ENCODE measurements around the gene TRIM45. TPM values are rescaled to one million over a fixed set of nuclear protein-coding genes. Genes with fewer than 3 reads are reported as not detected.
"Not testable (repeated sequence)": the region's sequence is repeated elsewhere in the genome, so short reads cannot be mapped to it uniquely, and the experiment has no call there.

The TRIM45 gene, protein sequence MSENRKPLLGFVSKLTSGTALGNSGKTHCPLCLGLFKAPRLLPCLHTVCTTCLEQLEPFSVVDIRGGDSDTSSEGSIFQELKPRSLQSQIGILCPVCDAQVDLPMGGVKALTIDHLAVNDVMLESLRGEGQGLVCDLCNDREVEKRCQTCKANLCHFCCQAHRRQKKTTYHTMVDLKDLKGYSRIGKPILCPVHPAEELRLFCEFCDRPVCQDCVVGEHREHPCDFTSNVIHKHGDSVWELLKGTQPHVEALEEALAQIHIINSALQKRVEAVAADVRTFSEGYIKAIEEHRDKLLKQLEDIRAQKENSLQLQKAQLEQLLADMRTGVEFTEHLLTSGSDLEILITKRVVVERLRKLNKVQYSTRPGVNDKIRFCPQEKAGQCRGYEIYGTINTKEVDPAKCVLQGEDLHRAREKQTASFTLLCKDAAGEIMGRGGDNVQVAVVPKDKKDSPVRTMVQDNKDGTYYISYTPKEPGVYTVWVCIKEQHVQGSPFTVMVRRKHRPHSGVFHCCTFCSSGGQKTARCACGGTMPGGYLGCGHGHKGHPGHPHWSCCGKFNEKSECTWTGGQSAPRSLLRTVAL
- not detected in 2 replicates for total RNA-seq (2014; rRNA removed; shearing (Covaris generic); ENCODE audit: low replicate concordance)

GRCh38 chr1:117121589-117122329, at the start of gene TRIM45:
Gene TRIM45 (minus strand): TSS chr1:117121749. CDS start chr1:117121201, 548 bp downstream.
- H3K27ac ChIP-seq (ENCODE audit: low read length) = no peak within 1 kb of the TSS
- H3K9me2 ChIP-seq (replicated peaks; ENCODE audit: insufficient read depth, low read length) = no peaks in the 10 kb centered on the region
- H4K20me1 ChIP-seq (ENCODE audit: insufficient read depth, low read depth, low read length) = no peaks in the 10 kb centered on the region
- no peaks in the 10 kb centered on the region for H3K4me1 ChIP-seq (ENCODE audit: low read length)
- H3K4me3 ChIP-seq (ENCODE audit: low read length) = peak within 1 kb of the TSS; percentile 15; the same call in 1 of the 2 replicates
- no peaks in the 10 kb centered on the region for H3K27me3 ChIP-seq (ENCODE audit: low read length)
- H3K4me2 ChIP-seq (ENCODE audit: low read depth, low read length, poor library complexity, severe bottlenecking) = peak within 1 kb of the TSS; percentile 35
- no peak for DNase-seq
- H3K79me2 ChIP-seq (ENCODE audit: low read length) = no peaks in the 10 kb centered on the region
- no peaks in the 10 kb centered on the region for H3K36me3 ChIP-seq (ENCODE audit: insufficient read depth, low read length)
- no peak within 1 kb of the TSS for H2AFZ ChIP-seq (ENCODE audit: low read length)
- no peak within 1 kb of the TSS for H3K9ac ChIP-seq (ENCODE audit: low read length)
- no peaks in the 10 kb centered on the region for H3K9me3 ChIP-seq (ENCODE audit: low read length)

- no peaks in the 10 kb centered on the region for H3K9me2 ChIP-seq (replicated peaks; ENCODE audit: insufficient read depth, low read length)
- no peaks in the 10 kb centered on the region for H3K9me3 ChIP-seq (ENCODE audit: low read length)
- no peak for DNase-seq
- no peak overlapping the region for H3K4me3 ChIP-seq (ENCODE audit: low read length)
- H3K79me2 ChIP-seq (ENCODE audit: low read length) = no peaks in the 10 kb centered on the region
- no peak overlapping the region for H3K4me2 ChIP-seq (ENCODE audit: low read depth, low read length, poor library complexity, severe bottlenecking)
- H3K27me3 ChIP-seq (ENCODE audit: low read length) = no peaks in the 10 kb centered on the region
- no peak overlapping the region for H3K27ac ChIP-seq (ENCODE audit: low read length)
- no peak overlapping the region for H3K9ac ChIP-seq (ENCODE audit: low read length)
- H3K36me3 ChIP-seq (ENCODE audit: insufficient read depth, low read length) = no peaks in the 10 kb centered on the region
- no peaks in the 10 kb centered on the region for H4K20me1 ChIP-seq (ENCODE audit: insufficient read depth, low read depth, low read length)
- no peak overlapping the region for H2AFZ ChIP-seq (ENCODE audit: low read length)
- no peaks in the 10 kb centered on the region for H3K4me1 ChIP-seq (ENCODE audit: low read length)
These were observed 48.5 kb upstream of the TRIM45 start for GRCh38 chr1:117169871-117170596.

DNA sequence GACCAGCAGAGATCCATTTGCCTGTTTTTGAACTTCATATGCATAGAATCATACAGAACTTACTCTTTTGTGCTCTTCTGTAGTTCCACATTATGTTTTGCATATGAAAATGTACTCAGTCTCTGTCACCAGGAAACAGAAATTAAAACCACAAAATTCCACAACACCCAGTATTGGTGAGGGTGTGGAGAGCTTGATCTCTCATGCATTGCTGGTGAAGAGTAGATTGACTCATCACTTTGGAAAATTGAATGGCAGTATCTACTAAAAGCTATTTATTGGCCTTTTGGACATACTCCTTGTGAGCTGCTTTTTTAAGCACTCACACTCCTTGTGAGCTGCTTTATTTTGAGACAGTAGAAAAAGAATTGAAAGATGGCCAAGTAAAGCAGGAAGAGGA, 45.9 kb upstream of the TRIM45 start:
- Histone ChIP-seq H2AFZ (ENCODE audit: low read length) (no peak overlapping the region), H3K4me1 (ENCODE audit: low read length) (no peaks in the 10 kb centered on the region), H3K27ac (ENCODE audit: low read length) (no peak overlapping the region), H3K9ac (ENCODE audit: low read length) (no peak overlapping the region), H3K4me2 (ENCODE audit: low read depth, low read length, poor library complexity, severe bottlenecking) (no peak overlapping the region), H3K4me3 (ENCODE audit: low read length) (no peak overlapping the region), H3K9me2 (replicated peaks; ENCODE audit: insufficient read depth, low read length) (no peaks in the 10 kb centered on the region), H3K27me3 (ENCODE audit: low read length) (no peaks in the 10 kb centered on the region), H3K9me3 (ENCODE audit: low read length) (no peaks in the 10 kb centered on the region), H3K36me3 (ENCODE audit: insufficient read depth, low read length) (no peaks in the 10 kb centered on the region), H4K20me1 (ENCODE audit: insufficient read depth, low read depth, low read length) (no peaks in the 10 kb centered on the region), H3K79me2 (ENCODE audit: low read length) (no peaks in the 10 kb centered on the region)
- DNase-seq = no peak

DNA sequence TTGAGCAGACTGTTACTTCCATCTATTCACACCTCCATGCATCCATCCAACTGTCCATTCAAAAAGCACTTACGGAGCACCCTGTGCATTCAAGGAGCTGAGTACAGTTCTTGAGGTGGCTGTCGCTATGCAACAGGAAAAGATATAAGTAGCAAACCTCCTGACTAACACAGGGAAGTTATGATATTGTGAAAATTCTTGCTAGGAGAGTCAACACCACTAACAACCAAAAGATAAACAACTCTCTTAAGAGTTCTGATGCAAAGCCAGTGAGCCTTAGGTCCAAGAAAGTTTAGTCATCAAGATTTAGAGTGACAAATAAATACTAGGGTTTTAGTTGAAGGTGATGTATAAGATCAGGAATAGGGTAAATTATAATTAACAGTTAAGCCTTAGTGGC, 44.5 kb upstream of the TRIM45 start:
- no peaks in the 10 kb centered on the region for H3K9me3 ChIP-seq (ENCODE audit: low read length)
- no peak for DNase-seq
- H2AFZ ChIP-seq (ENCODE audit: low read length) = no peak overlapping the region
- H4K20me1 ChIP-seq (ENCODE audit: insufficient read depth, low read depth, low read length) = no peaks in the 10 kb centered on the region
- H3K9me2 ChIP-seq (replicated peaks; ENCODE audit: insufficient read depth, low read length) = no peaks in the 10 kb centered on the region
- no peak overlapping the region for H3K27ac ChIP-seq (ENCODE audit: low read length)
- no peaks in the 10 kb centered on the region for H3K36me3 ChIP-seq (ENCODE audit: insufficient read depth, low read length)
- no peak overlapping the region for H3K4me3 ChIP-seq (ENCODE audit: low read length)
- H3K27me3 ChIP-seq (ENCODE audit: low read length) = no peaks in the 10 kb centered on the region
- no peaks in the 10 kb centered on the region for H3K79me2 ChIP-seq (ENCODE audit: low read length)
- H3K9ac ChIP-seq (ENCODE audit: low read length) = no peak overlapping the region
- no peaks in the 10 kb centered on the region for H3K4me1 ChIP-seq (ENCODE audit: low read length)
- no peak overlapping the region for H3K4me2 ChIP-seq (ENCODE audit: low read depth, low read length, poor library complexity, severe bottlenecking)

DNA sequence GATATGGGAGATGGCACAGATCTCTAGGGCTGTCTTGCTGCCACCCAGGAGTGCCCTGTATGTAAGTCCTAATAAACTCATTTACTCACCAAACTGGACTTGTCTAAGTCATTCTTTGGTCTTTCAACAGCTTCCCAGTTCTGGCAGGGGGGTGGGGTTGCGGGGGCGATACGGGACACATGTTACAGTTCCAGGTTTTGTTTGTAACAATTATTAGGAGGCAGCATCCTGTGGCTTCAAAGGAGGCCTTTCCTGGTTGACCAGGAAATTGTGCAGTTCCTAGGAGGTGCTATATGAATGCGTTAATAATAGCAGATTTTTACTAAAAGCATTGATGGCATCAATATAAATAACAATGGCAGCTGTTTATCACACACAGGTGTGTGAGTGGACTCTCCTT, 42.7 kb upstream of the TRIM45 start:
- no peaks in the 10 kb centered on the region for H3K27me3 ChIP-seq (ENCODE audit: low read length)
- H3K79me2 ChIP-seq (ENCODE audit: low read length) = no peaks in the 10 kb centered on the region
- H3K4me1 ChIP-seq (ENCODE audit: low read length) = no peaks in the 10 kb centered on the region
- no peaks in the 10 kb centered on the region for H3K9me3 ChIP-seq (ENCODE audit: low read length)
- no peak overlapping the region for H3K27ac ChIP-seq (ENCODE audit: low read length)
- H3K4me3 ChIP-seq (ENCODE audit: low read length) = no peak overlapping the region
- no peak overlapping the region for H3K9ac ChIP-seq (ENCODE audit: low read length)
- no peaks in the 10 kb centered on the region for H3K36me3 ChIP-seq (ENCODE audit: insufficient read depth, low read length)
- no peak for DNase-seq
- H2AFZ ChIP-seq (ENCODE audit: low read length) = no peak overlapping the region
- no peaks in the 10 kb centered on the region for H3K9me2 ChIP-seq (replicated peaks; ENCODE audit: insufficient read depth, low read length)
- H4K20me1 ChIP-seq (ENCODE audit: insufficient read depth, low read depth, low read length) = no peaks in the 10 kb centered on the region
- H3K4me2 ChIP-seq (ENCODE audit: low read depth, low read length, poor library complexity, severe bottlenecking) = no peak overlapping the region

GRCh38 chr1:117162816-117163215, 41.3 kb upstream of the TRIM45 start:
- no peak for DNase-seq
- H3K4me3 ChIP-seq (ENCODE audit: low read length) = no peak overlapping the region
- H3K9me2 ChIP-seq (replicated peaks; ENCODE audit: insufficient read depth, low read length) = no peaks in the 10 kb centered on the region
- H3K9ac ChIP-seq (ENCODE audit: low read length) = no peak overlapping the region
- no peak overlapping the region for H3K4me2 ChIP-seq (ENCODE audit: low read depth, low read length, poor library complexity, severe bottlenecking)
- H3K27ac ChIP-seq (ENCODE audit: low read length) = no peak overlapping the region
- no peaks in the 10 kb centered on the region for H3K36me3 ChIP-seq (ENCODE audit: insufficient read depth, low read length)
- no peaks in the 10 kb centered on the region for H3K9me3 ChIP-seq (ENCODE audit: low read length)
- no peaks in the 10 kb centered on the region for H3K79me2 ChIP-seq (ENCODE audit: low read length)
- no peak overlapping the region for H2AFZ ChIP-seq (ENCODE audit: low read length)
- no peaks in the 10 kb centered on the region for H3K4me1 ChIP-seq (ENCODE audit: low read length)
- no peaks in the 10 kb centered on the region for H4K20me1 ChIP-seq (ENCODE audit: insufficient read depth, low read depth, low read length)
- no peaks in the 10 kb centered on the region for H3K27me3 ChIP-seq (ENCODE audit: low read length)

DNA sequence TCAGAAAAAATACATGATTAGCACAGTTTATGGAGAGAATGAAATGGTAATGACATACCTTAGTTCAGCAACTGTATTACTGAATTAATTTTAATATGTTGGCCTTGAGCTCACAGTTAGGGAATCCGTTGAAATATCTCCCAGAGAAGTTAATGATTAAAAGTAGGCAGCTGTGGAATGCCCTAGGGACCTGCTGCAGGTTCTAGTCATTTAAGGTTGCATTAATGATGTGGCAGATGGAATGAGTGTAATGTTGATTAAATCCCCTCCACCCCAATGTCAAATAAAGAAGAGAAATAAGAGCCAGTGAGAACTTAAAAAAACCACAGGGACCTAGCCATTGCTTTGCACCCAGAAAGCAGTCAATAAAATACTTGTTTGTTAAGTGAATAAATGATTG, 40.3 kb upstream of the TRIM45 start:
- no peaks in the 10 kb centered on the region for H3K27me3 ChIP-seq (ENCODE audit: low read length)
- H3K4me2 ChIP-seq (ENCODE audit: low read depth, low read length, poor library complexity, severe bottlenecking) = no peak overlapping the region
- H3K79me2 ChIP-seq (ENCODE audit: low read length) = no peaks in the 10 kb centered on the region
- H4K20me1 ChIP-seq (ENCODE audit: insufficient read depth, low read depth, low read length) = no peaks in the 10 kb centered on the region
- no peak for DNase-seq
- H3K9me2 ChIP-seq (replicated peaks; ENCODE audit: insufficient read depth, low read length) = no peaks in the 10 kb centered on the region
- no peak overlapping the region for H2AFZ ChIP-seq (ENCODE audit: low read length)
- no peak overlapping the region for H3K9ac ChIP-seq (ENCODE audit: low read length)
- H3K27ac ChIP-seq (ENCODE audit: low read length) = no peak overlapping the region
- H3K9me3 ChIP-seq (ENCODE audit: low read length) = no peaks in the 10 kb centered on the region
- no peaks in the 10 kb centered on the region for H3K4me1 ChIP-seq (ENCODE audit: low read length)
- H3K36me3 ChIP-seq (ENCODE audit: insufficient read depth, low read length) = no peaks in the 10 kb centered on the region
- H3K4me3 ChIP-seq (ENCODE audit: low read length) = no peak overlapping the region

GRCh38 chr1:117151305-117151704, 29.8 kb upstream of the TRIM45 start:
- not testable (repeated sequence) for H3K4me3 ChIP-seq (ENCODE audit: low read length); H3K4me1 ChIP-seq (ENCODE audit: low read length); H3K9me3 ChIP-seq (ENCODE audit: low read length); H3K27ac ChIP-seq (ENCODE audit: low read length); H3K27me3 ChIP-seq (ENCODE audit: low read length); H3K9ac ChIP-seq (ENCODE audit: low read length); H4K20me1 ChIP-seq (ENCODE audit: insufficient read depth, low read depth, low read length); H3K4me2 ChIP-seq (ENCODE audit: low read depth, low read length, poor library complexity, severe bottlenecking); H3K79me2 ChIP-seq (ENCODE audit: low read length); H3K36me3 ChIP-seq (ENCODE audit: insufficient read depth, low read length); H3K9me2 ChIP-seq (replicated peaks; ENCODE audit: insufficient read depth, low read length); H2AFZ ChIP-seq (ENCODE audit: low read length)
- DNase-seq = peak; percentile 48
